Stimulated activated naive CD8-positive, alpha-beta T cell treated with anti-CD3 and anti-CD28 coated beads, Interleukin-15, amount 100 ng/mL, for 72 hours (primary cell): Measurements from ENCODE around the gene TFB1M.
A peak's percentile ranks its signal among the peaks of the same experiment; 100 is the strongest.
"Not testable (repeated sequence)": the region's sequence is repeated elsewhere in the genome, so short reads cannot be mapped to it uniquely, and the experiment has no call there.

Experiments used
- ATAC-seq: fragments of 150-1000 bp; cut with Tn5 transposase; 2 replicates; pipeline ENCODE4 v1.10.0; 2021; ENCODE audit warnings: mild to moderate bottlenecking, moderate library complexity
- DNase-seq, 2 donors: peaks; one replicate each; pipeline ENCODE4 v3.0.0; 2021 to 2022
- H3K27ac Mint-ChIP-seq, 2 donors: one replicate each; pipeline ENCODE4 v1.8.0; 2022; ENCODE audit warnings: mild to moderate bottlenecking in 2 of 2, mixed read lengths in 2 of 2, moderate library complexity in 2 of 2
- H3K27me3 Mint-ChIP-seq: one replicate; pipeline ENCODE4 v1.8.0; 2022; ENCODE audit warnings: mixed read lengths
- H3K4me1 Mint-ChIP-seq: one replicate; pipeline ENCODE4 v1.8.0; 2022; ENCODE audit warnings: mild to moderate bottlenecking, mixed read lengths
- H3K4me3 Mint-ChIP-seq, 2 donors: one replicate each; pipeline ENCODE4 v1.8.0; 2022; ENCODE audit warnings: mild to moderate bottlenecking in 2 of 2, mixed read lengths in 2 of 2, moderate library complexity in 1 of 2
- H3K9me3 Mint-ChIP-seq, 2 donors: one replicate each; pipeline ENCODE4 v1.8.0; 2022; ENCODE audit warnings: mixed read lengths in 2 of 2

Gene TFB1M

GRCh38 chr6:155248008-155249001, 66.0 kb downstream of the TFB1M start:
- ATAC-seq, result no peak
- Mint-ChIP-seq H3K27me3 (no peaks in the 10 kb centered on the region), H3K4me1 (no peaks in the 10 kb centered on the region), H3K4me3 (no peak overlapping the region), H3K27ac (peak overlapping the region in 1 of 2 donors; percentile 27), H3K9me3 (no peaks in the 10 kb centered on the region)
- DNase-seq, result peak in 1 of 2 donors; percentile 19

GRCh38 chr6:155247618-155248007, 66.7 kb downstream of the TFB1M start:
- ATAC-seq (no peak), DNase-seq (no peak)
- H3K27ac Mint-ChIP-seq, result peak overlapping the region in 1 of 2 donors; percentile 27
- no peak overlapping the region for H3K4me3 Mint-ChIP-seq
- H3K4me1 Mint-ChIP-seq, result no peaks in the 10 kb centered on the region
- no peaks in the 10 kb centered on the region for H3K9me3 Mint-ChIP-seq
- no peaks in the 10 kb centered on the region for H3K27me3 Mint-ChIP-seq

DNA sequence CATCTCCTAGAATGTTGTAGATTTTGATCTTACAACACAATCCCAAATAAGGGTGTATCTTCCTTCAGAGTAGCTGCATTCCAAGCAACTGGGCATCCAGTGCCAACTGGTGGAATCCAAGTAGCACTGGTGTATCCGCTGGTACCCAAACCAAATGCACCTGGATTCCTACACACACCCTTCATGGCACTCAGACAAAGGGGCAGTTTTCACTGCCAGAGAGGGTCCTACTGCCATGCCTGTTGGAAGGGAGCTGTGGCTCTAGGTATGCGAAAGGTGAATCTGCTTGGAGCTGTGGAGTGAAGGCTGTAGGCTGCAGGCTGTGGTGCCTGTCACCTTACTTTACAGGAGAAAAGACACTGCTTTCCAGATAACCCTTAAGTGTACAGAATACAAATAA, 67.5 kb downstream of the TFB1M start:
- H3K9me3 Mint-ChIP-seq, result no peaks in the 10 kb centered on the region
- no peak overlapping the region for H3K27ac Mint-ChIP-seq
- DNase-seq (no peak), ATAC-seq (no peak)
- no peaks in the 10 kb centered on the region for H3K27me3 Mint-ChIP-seq
- H3K4me1 Mint-ChIP-seq, result no peaks in the 10 kb centered on the region
- H3K4me3 Mint-ChIP-seq, result no peak overlapping the region

DNA sequence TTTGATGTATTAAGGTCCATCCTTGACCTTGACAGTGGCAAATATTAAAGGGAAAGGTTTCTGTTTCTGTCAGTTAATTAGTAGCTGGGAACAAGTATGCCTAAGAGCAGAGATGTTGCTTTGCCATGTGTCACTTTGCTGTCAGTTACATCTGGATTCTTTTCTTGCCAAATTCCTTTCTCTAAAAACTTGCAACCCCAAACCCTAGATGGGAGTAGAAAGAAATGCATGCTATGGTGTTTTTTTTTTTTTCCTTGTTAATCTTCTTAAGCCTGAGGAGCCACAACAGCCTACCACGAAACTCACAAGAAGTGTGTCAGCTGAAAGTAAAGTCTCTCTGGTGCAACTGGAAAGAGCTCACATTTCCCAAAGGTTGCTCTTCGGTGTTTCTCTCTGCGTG, 68.5 kb downstream of the TFB1M start:
- Mint-ChIP-seq H3K27ac (no peak overlapping the region), H3K27me3 (no peaks in the 10 kb centered on the region), H3K4me1 (no peaks in the 10 kb centered on the region), H3K4me3 (no peak overlapping the region), H3K9me3 (peaks cover 0 to under 1% of the 10 kb centered on the region in 2 donors)
- no peak for ATAC-seq
- no peak for DNase-seq

DNA sequence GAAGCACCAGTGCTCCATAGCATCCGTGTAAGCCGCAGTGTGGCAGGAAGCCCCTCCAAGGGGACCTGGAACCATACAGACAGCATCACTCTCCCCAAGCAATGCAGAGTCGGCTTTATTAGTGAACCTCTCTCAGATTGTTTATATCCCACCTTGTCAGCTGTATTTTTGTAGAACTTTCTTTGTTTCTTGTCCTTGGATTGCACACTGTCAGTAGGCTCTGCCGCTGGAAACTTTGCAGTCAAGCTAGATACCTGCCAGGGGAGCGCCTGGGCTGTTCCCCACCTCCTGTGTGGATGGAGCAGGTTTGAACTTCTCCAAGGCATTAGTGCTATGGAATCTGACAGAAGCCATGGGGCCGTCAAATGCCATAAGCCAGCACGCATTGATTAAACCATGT, 69.1 kb downstream of the TFB1M start:
- Mint-ChIP-seq H3K9me3 (peaks cover 0 to 7% of the 10 kb centered on the region in 2 donors), H3K27me3 (no peaks in the 10 kb centered on the region), H3K27ac (peak overlapping the region in 1 of 2 donors; percentile 89), H3K4me1 (no peaks in the 10 kb centered on the region), H3K4me3 (no peak overlapping the region)
- ATAC-seq (no peak), DNase-seq (no peak)

GRCh38 chr6:155244434-155244833, 69.8 kb downstream of the TFB1M start:
- no peaks in the 10 kb centered on the region for H3K27me3 Mint-ChIP-seq
- no peaks in the 10 kb centered on the region for H3K4me1 Mint-ChIP-seq
- no peak for DNase-seq
- ATAC-seq, result no peak
- no peak overlapping the region for H3K4me3 Mint-ChIP-seq
- H3K9me3 Mint-ChIP-seq, result peaks cover 0 to 15% of the 10 kb centered on the region in 2 donors
- H3K27ac Mint-ChIP-seq, result no peak overlapping the region

GRCh38 chr6:155241966-155242365, 72.3 kb downstream of the TFB1M start:
- no peak overlapping the region for H3K4me3 Mint-ChIP-seq
- no peaks in the 10 kb centered on the region for H3K4me1 Mint-ChIP-seq
- no peak overlapping the region for H3K27ac Mint-ChIP-seq
- peaks cover 10% of the 10 kb centered on the region for H3K27me3 Mint-ChIP-seq
- peaks cover 15 to 39% of the 10 kb centered on the region in 2 donors for H3K9me3 Mint-ChIP-seq
- no peak for DNase-seq
- ATAC-seq, result no peak

- H3K4me3 Mint-ChIP-seq, result no peak overlapping the region
- no peak for DNase-seq
- no peak overlapping the region for H3K27ac Mint-ChIP-seq
- no peak for ATAC-seq
- peaks cover 10% of the 10 kb centered on the region for H3K27me3 Mint-ChIP-seq
- peaks cover 15 to 42% of the 10 kb centered on the region in 2 donors for H3K9me3 Mint-ChIP-seq
- no peaks in the 10 kb centered on the region for H3K4me1 Mint-ChIP-seq
Observed at GRCh38 chr6:155240905-155241600, 73.2 kb downstream of the TFB1M start.

- Mint-ChIP-seq H3K4me1 (no peaks in the 10 kb centered on the region), H3K27me3 (peaks cover 23% of the 10 kb centered on the region), H3K9me3 (peaks cover 15 to 42% of the 10 kb centered on the region in 2 donors), H3K4me3 (no peak overlapping the region), H3K27ac (no peak overlapping the region)
- ATAC-seq, result no peak
- no peak for DNase-seq
Observed at GRCh38 chr6:155237613-155238012, 76.7 kb downstream of the TFB1M start.

GRCh38 chr6:155235087-155235486, 79.2 kb downstream of the TFB1M start:
- ATAC-seq (no peak), DNase-seq (no peak)
- Mint-ChIP-seq H3K27me3 (peaks cover 30% of the 10 kb centered on the region), H3K9me3 (peaks cover 18 to 38% of the 10 kb centered on the region in 2 donors), H3K4me3 (no peak overlapping the region), H3K27ac (no peak overlapping the region), H3K4me1 (no peaks in the 10 kb centered on the region)

DNA sequence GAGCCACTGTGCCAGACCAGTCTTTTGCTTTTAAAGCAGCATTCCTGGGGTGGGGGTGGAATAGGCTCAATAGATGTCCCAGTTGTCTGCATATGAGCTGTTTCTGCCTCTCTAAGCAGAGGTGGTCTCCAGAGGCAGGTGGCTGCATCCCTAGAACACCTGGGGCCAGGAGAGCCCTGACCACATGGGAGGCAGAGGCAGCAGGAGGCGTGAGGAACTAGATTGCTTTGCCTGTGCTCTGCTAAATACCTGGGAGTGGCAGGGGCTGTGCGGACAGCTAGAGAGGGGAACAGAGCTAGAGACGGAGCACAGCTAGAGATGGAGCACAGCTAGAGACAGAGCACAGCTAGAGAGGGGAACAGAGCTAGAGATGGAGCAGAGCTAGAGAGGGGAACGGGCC, 79.6 kb downstream of the TFB1M start:
- Mint-ChIP-seq H3K4me3 (no peak overlapping the region), H3K9me3 (peaks cover 21 to 38% of the 10 kb centered on the region in 2 donors), H3K4me1 (no peaks in the 10 kb centered on the region), H3K27me3 (peaks cover 30% of the 10 kb centered on the region), H3K27ac (peak overlapping the region in 1 of 2 donors; percentile 22)
- ATAC-seq, result no peak
- DNase-seq, result no peak

DNA sequence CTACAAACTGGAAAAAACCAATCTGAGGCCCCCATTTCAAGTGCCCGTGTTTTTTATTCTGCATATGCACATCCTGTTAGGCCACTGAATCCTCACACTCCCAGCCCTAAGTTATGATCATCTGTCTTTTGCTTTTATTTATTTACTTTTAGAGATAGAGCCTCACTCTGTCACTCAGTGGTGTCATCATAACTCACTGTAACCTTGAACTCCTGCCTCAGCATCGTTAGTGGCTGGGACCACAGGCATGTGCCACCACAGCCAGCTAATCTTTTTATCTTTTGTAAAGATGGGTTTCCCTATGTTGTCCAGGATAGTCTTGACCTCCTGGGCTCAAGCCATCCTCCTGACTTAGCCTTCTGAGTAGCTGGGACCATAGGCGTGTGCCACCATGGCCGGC, 80.1 kb downstream of the TFB1M start:
- Mint-ChIP-seq H3K9me3 (peaks cover 22 to 38% of the 10 kb centered on the region in 2 donors), H3K27me3 (peaks cover 33% of the 10 kb centered on the region), H3K27ac (no peak overlapping the region), H3K4me3 (no peak overlapping the region), H3K4me1 (no peaks in the 10 kb centered on the region)
- ATAC-seq (no peak), DNase-seq (no peak)

DNA sequence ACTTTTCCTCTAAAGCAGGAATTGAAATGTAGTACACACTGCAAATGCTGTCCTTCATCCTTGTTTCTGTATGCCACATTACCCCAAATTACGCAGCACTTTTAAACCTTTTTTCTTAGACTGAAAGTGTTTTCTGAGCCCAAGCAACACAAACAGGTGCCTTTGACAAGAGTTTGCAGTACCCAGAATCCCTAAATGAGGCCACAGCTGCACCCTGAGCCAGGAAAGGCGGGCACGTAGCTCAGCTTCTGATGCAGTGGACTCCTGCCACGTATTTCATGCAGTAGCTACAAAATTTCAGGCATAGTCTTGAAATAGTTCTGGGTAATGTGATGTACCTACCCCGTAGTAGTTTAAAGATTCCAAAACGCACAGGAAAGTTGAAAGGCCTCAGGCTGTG, 81.4 kb downstream of the TFB1M start:
- DNase-seq (no peak), ATAC-seq (no peak)
- Mint-ChIP-seq H3K4me1 (no peaks in the 10 kb centered on the region), H3K27ac (no peak overlapping the region), H3K9me3 (peaks cover 12 to 29% of the 10 kb centered on the region in 2 donors), H3K27me3 (peaks cover 32% of the 10 kb centered on the region), H3K4me3 (no peak overlapping the region)

- not testable (repeated sequence) for ATAC-seq, H3K4me3 Mint-ChIP-seq, DNase-seq, H3K4me1 Mint-ChIP-seq, H3K27ac Mint-ChIP-seq
- Mint-ChIP-seq H3K27me3 (peaks cover 50% of the 10 kb centered on the region), H3K9me3 (peaks cover 12 to 17% of the 10 kb centered on the region in 2 donors)
Observed at GRCh38 chr6:155230975-155231374, 83.3 kb downstream of the TFB1M start.

- H3K4me3 Mint-ChIP-seq, result no peak overlapping the region
- ATAC-seq, result no peak
- H3K27me3 Mint-ChIP-seq, result peaks cover 40% of the 10 kb centered on the region
- H3K4me1 Mint-ChIP-seq, result peaks cover 19% of the 10 kb centered on the region
- DNase-seq, result no peak
- H3K27ac Mint-ChIP-seq, result no peak overlapping the region
- H3K9me3 Mint-ChIP-seq, result peaks cover 12 to 17% of the 10 kb centered on the region in 2 donors
Observed at GRCh38 chr6:155228546-155229166, 85.6 kb downstream of the TFB1M start.
